Epidermal melanocyte (primary cell): ENCODE measurements around the gene FTCDNL1.

Experiments
- DNase-seq: peaks from one replicate; pipeline ENCODE4 v3.0.0; 2011; ENCODE audit warnings: low spot score; ENCODE audit not compliant: insufficient read length

The FTCDNL1 gene

DNA sequence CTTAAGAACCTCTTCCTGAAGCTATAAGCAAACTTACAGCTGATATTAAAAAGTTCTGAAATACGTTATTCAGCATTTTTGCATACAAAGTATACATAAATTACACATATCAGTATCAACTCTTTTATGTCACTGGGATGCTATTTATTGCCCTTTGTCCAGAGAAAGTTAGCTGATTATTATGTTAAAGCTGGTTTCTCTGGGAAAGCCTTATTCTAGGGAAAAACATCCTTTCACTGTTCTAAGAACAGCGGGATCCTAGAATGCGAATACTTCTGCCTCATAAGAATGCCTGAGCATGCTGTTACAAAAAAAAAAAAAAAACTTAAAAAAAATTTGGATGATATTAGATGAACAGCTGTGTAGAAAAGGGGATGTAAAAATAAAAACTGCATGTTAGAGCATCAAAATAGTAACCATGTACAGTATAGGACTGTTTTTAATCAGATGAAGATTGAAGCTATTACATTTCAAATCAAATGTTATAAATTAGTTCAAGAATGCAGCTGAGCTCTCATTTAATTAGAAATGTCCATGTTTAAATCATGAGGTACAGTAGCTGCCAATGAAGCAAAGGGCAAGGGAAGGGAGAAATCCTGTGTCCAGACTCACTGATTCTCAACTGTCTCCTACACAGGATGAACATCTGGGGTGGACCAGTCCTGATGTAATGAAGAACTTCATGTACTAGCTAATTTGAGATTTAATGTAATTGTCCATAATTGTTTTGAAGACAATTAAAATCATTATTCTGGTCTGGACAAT, 8.2 kb downstream of the FTCDNL1 start:
- no peak for DNase-seq

DNA sequence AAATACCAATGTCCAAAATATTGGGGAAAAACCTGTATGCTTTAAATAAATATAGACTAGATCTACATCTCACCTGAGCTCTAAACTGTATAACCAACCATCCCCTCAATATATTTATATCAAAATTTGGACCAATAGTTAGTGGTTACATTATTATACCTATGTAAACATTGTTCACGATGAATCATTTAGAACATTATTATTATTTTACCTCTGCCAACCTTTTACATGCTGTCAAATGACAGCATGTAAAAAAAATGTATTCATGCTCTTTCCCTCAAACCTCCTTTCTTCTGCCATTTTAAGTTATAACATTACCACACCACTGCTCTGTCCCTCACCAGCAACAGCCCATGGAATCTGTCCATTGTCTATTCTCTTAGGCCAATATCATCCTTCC, 9.6 kb downstream of the FTCDNL1 start:
- DNase-seq, result no peak

GRCh38 chr2:199838399-199838798, 12.6 kb downstream of the FTCDNL1 start:
- DNase-seq, result no peak

GRCh38 chr2:199836943-199837342, 14.0 kb downstream of the FTCDNL1 start:
- no peak for DNase-seq

- DNase-seq, result no peak
Measured at GRCh38 chr2:199833525-199833924, 17.5 kb downstream of the FTCDNL1 start.

DNA sequence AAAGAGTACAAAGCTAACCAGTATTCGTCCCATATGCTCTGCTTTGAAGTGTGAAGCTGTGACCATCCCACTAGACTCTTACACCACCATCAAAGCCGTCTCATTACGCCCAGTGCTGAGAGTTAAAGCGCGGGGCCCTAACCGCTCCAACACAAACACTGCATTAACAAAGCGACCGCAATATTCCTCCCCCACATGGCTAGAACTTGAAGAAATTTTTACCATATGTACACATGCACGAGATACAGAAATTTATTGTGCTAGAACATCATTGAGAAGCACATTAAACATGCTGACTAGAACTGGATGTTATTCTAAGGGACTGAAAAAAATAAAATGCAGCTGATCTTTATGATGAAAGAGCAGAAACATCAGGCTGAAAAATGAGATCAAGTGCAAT, 20.5 kb downstream of the FTCDNL1 start:
- no peak for DNase-seq

DNA sequence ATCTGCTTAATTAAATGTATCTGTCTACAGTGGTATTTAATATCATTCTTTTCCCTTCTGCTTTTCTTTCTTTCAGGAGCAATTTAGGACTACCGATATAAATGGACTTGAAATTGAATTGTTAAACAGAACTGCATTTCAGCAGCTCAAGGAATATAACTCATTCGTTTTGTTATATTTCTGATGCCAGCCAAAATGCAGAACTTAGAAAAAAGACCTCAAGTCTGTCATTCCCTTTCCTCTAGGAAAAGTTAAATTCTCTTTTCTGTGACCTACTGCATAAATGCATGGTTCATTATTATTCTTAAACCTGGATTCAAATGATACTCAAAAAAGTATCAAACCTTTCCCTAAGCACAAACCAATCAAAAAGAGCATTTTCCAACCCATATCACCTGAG, 21.4 kb downstream of the FTCDNL1 start:
- DNase-seq, result no peak

DNA sequence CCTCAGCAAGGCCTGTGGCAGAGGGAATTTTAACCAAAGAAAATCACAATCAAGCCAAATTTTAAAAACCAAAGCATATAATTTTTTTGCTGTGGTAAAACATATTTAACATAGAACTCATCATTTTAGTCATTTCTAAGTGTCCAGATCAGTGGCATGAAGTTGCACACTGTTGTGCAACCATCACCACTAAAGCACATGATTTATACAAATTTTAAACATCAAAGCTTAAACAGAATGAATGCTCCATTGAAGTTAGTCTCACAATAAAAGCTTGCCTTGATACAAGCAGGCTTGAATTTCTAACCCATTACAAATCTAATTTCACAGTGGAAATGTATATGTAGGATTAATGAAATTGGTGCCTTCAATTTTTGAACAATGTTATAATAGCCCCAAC, 31.2 kb downstream of the FTCDNL1 start:
- DNase-seq, result no peak

GRCh38 chr2:199818754-199819153, 32.2 kb downstream of the FTCDNL1 start:
- DNase-seq, result no peak

DNA sequence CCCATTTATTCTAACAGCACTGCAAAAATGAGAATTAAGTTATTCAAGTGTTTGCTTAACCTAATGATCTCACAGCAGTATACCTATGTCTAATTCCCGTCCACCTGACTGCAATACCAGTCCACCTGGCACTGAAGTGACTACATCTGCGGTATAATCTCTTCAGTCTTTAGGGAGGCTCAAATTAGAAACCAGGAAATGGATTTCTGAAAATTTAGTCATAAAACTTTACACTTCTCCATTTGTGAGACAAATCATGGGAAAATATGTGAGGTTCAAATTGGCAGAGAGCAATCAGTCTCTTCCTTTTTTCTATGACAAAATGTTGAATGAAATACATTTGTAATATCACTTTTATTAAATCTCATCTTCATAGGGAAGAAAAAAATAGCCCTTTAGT, 33.0 kb downstream of the FTCDNL1 start:
- DNase-seq, result no peak

- DNase-seq, result no peak
Measured at GRCh38 chr2:199814817-199815211, 36.2 kb downstream of the FTCDNL1 start.

DNA sequence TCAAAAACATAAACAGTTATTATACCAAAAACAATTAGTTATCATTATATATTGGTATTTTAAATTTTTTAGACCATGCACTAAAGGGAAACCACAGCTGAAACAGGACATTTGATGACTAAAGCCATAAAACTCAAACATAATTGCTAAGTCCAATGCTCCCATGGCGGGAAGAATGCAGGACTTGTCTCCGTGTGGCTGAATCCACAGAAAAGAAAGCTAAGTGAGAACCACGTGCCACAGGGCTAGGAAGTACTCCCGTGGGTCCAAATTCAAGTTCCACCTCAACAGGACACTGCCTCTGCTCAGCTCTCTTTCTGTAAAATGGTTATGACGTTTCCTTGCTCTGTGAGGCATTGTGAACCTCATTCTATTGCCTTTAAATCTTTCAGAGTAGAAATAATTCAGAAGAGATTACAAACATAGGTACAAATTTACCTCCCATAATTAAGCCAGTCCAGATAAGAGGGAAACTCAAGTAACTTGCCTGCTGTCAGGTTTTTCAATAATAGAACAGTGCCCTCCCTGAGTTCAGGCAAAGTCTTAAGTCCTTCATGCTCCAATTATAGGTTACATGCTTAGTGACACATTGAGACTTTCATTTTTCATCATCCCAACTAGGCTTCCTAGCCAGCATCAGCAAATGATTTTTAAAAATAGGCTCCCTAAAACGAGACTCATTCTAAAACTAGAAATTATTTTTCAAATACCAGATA, 36.7 kb downstream of the FTCDNL1 start:
- no peak for DNase-seq

- DNase-seq, result no peak
Measured at GRCh38 chr2:199812493-199812892, 38.5 kb downstream of the FTCDNL1 start.

GRCh38 chr2:199811346-199811745, 39.6 kb downstream of the FTCDNL1 start:
- DNase-seq, result no peak

DNA sequence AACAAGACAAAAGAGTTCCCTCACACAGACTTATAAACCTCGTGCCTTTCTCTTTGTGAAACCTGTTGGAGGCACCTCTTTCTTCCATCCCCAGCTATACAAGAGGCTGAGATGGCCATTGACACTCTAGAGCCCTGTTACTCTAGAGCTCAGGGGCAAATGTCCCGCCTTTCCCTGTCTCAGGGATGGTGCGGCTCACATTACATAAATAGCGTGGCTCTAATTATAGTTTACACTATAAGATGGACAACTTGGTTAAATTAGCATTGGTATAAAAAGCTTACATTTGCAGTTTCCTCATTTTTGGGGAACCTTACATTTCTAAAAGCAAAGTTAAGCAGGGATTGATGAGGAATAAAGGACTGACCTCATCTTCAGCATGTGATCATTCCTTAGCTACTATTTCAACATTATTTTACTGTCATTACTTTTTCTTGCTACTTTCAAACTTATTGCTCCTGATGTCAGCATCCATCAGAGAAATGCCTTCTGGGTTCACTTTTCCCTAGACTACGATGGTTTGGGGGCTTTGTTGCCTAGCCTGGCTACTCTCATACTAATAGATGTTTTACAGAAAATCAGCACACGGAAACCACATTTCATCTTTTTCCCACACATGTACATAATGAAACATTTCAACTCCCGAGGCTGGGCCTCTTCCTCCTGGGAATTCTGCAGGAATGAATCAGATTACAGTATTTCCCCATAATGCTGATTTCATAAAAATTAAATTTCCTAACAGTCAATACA, 40.4 kb downstream of the FTCDNL1 start:
- DNase-seq, result no peak

DNA sequence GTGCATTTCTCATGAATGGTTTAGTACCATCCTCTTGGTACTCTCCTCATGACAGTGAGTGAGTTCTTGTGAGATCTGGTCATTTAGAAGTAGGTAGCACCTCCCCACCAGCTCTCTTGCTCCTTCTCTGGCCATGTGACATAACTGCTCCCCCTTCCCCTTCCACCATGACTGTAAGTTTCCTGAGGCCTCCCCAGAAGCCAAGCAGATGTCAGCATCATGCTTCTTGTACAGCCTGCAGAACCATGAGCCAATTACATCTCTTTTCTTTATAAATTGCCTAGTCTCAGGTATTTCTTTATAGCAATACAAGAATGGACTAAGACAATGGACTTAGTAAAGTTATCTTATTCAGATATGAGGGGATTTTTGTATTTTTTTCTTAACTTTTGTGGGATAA, 43.0 kb downstream of the FTCDNL1 start:
- DNase-seq, result no peak

DNA sequence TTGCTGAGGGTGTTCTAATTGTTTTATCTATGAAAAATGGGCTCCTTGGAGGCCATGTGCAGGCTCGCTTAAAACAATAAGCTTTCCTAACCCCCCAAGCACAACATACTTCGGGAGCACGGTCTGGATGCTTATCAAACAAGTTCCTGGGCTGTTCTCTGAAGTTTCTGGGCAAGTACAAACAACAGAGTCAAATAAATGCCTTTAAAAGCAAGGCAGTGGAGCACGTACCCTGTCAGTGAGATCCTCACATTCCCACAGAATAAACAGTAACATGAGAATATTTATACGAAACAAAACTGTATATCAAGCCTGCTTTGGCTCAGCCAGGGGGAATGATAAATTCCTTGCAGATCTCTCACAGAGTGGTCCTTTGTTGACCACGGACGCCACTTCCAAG, 44.8 kb downstream of the FTCDNL1 start:
- no peak for DNase-seq

DNA sequence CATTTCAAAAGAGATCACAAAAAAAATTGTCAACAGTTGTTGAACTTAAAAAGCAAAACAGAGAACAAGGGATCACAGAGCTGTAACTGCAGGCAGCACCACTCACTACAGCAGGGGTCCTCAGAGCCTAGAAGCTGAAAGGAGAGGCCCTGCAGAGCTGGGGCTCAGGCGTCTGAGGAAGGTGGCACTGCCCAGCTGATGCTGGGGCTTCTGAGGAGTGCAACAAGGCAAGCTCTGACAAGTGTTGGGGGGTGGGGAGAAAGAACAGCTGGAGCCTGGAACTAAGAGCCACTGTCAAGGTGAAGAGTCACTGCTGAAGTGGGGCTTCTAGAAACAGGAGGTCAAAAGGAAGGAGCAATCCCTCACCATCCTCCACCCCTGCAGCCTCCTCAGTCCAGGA, 46.2 kb downstream of the FTCDNL1 start:
- DNase-seq, result no peak

GRCh38 chr2:199798831-199799580, 52.0 kb downstream of the FTCDNL1 start:
- peak; percentile 40 for DNase-seq

DNA sequence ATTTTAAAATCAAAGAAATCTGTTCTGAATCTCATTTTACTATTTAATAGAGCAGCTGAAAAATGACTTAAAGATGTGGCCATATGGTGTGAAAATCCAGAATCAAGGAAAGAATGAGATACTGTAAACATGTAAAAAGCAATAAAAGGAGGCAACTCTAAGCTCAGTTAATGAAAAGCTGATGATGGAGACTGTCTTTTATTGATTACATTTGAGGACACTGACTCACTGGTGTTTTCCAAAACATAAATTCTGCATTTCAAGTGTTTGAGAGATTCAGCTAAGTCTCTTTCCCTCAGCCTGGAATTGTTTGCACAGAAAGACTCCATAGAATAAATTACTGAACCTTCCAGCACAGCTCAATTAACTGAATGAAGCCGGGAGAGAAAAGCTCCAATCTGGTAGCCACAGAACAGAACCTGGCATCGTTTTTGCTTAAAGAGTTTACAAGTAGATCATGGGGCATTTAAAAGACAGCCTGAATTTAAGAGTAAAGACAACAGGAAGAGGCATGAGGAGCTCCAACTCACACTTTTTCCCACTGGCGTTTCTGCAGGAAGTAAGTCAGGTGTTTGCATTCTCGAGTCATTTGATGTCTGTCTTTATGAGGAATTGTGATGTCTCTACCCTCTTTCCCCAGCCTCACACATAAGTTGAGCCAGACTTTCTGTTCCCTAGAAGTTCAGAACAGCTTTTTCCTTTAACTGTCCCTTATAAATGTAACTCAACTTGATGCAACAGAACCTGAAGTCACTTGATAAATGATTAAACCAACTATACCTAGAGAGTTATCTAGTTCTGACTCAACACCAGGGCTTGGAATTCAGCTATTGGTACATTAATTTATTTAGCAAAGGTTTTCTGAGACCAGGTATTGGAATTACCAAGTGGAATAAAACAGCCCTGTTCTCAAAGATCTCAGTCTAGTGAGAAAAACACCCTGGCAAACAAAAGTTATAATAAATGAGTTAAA, 53.3 kb downstream of the FTCDNL1 start:
- no peak for DNase-seq
